ENCODE results near the gene VAV3.
A peak's percentile ranks its signal among the peaks of the same experiment; 100 is the strongest.

The VAV3 gene

GRCh38 chr1:107877092-107877491 is 87.9 kb downstream of the VAV3 start:
- no peak overlapping the region for H3K9ac ChIP-seq (ENCODE audit: low read length)
- H2BK15ac ChIP-seq (ENCODE audit: low read depth, poor library complexity, severe bottlenecking), result no peak overlapping the region
- H3K18ac ChIP-seq (ENCODE audit: low read depth in 1 of 2, low read length in 2 of 2), result no peak overlapping the region
- H3K4me3 ChIP-seq (ENCODE audit: insufficient read depth in 1 of 2, low read depth in 1 of 2, low read length in 2 of 2), result peak overlapping the region in 1 of 2 experiments; percentile 4
- DNase-seq, result peak; percentile 92
- no peak overlapping the region for H3K14ac ChIP-seq (ENCODE audit: low read length in 2 of 2)
- H3K4me1 ChIP-seq (ENCODE audit: control insufficient read depth, insufficient read depth, low read depth, low read length), result no peaks in the 10 kb centered on the region
- no peaks in the 10 kb centered on the region for H3K79me1 ChIP-seq (replicated peaks; ENCODE audit: low read length, poor library complexity, severe bottlenecking)
- H3K4ac ChIP-seq (ENCODE audit: low read depth in 1 of 2, low read length in 2 of 2), result no peak overlapping the region
- no peaks in the 10 kb centered on the region for H3K9me3 ChIP-seq (ENCODE audit: control insufficient read depth, low read length)
- no peaks in the 10 kb centered on the region for H3K36me3 ChIP-seq (ENCODE audit: control insufficient read depth in 1 of 2, insufficient read depth in 2 of 2, low read depth in 1 of 2, low read length in 2 of 2)
- H2AFZ ChIP-seq (ENCODE audit: low read depth, low read length), result no peak overlapping the region
- no peak overlapping the region for H3K27ac ChIP-seq (ENCODE audit: low read length, poor library complexity, severe bottlenecking)
- H3K4me2 ChIP-seq (ENCODE audit: low read length, poor library complexity, severe bottlenecking), result no peak overlapping the region
- H3K23ac ChIP-seq (ENCODE audit: low read length in 2 of 2), result no peak overlapping the region
- no peak overlapping the region for H2BK120ac ChIP-seq (ENCODE audit: low read depth, low read length)
- H2BK5ac ChIP-seq (ENCODE audit: low read depth, low read length, poor library complexity, severe bottlenecking), result no peak overlapping the region
- H4K8ac ChIP-seq (ENCODE audit: low read length), result no peak overlapping the region
- H2AK5ac ChIP-seq (ENCODE audit: low read length, severe bottlenecking), result no peak overlapping the region
- H3K27me3 ChIP-seq (ENCODE audit: control insufficient read depth in 1 of 2, insufficient read depth in 1 of 2, low read length in 2 of 2), result no peaks in the 10 kb centered on the region
- H4K91ac ChIP-seq (ENCODE audit: low read length), result no peak overlapping the region
- WGBS, result 0% methylated on average over 2 of the region's 2 CpGs
- no peak overlapping the region for H2BK12ac ChIP-seq (ENCODE audit: low read length in 2 of 2)

- no peak overlapping the region for H2AK5ac ChIP-seq (ENCODE audit: low read length, severe bottlenecking)
- H2BK120ac ChIP-seq (ENCODE audit: low read depth, low read length), result no peak overlapping the region
- H2BK15ac ChIP-seq (ENCODE audit: low read depth, poor library complexity, severe bottlenecking), result no peak overlapping the region
- H3K4me3 ChIP-seq (ENCODE audit: insufficient read depth in 1 of 2, low read depth in 1 of 2, low read length in 2 of 2), result no peak overlapping the region
- no peak overlapping the region for H2BK12ac ChIP-seq (ENCODE audit: low read length in 2 of 2)
- H3K4me2 ChIP-seq (ENCODE audit: low read length, poor library complexity, severe bottlenecking), result no peak overlapping the region
- no peak for DNase-seq
- WGBS, result 99% methylated on average over 1 of the region's 1 CpG
- H3K4ac ChIP-seq (ENCODE audit: low read depth in 1 of 2, low read length in 2 of 2), result no peak overlapping the region
- no peak overlapping the region for H3K27ac ChIP-seq (ENCODE audit: low read length, poor library complexity, severe bottlenecking)
- no peak overlapping the region for H3K14ac ChIP-seq (ENCODE audit: low read length in 2 of 2)
- no peaks in the 10 kb centered on the region for H3K4me1 ChIP-seq (ENCODE audit: control insufficient read depth, insufficient read depth, low read depth, low read length)
- no peaks in the 10 kb centered on the region for H3K36me3 ChIP-seq (ENCODE audit: control insufficient read depth in 1 of 2, insufficient read depth in 2 of 2, low read depth in 1 of 2, low read length in 2 of 2)
- no peak overlapping the region for H3K18ac ChIP-seq (ENCODE audit: low read depth in 1 of 2, low read length in 2 of 2)
- no peaks in the 10 kb centered on the region for H3K9me3 ChIP-seq (ENCODE audit: control insufficient read depth, low read length)
- H2AFZ ChIP-seq (ENCODE audit: low read depth, low read length), result no peak overlapping the region
- no peaks in the 10 kb centered on the region for H3K27me3 ChIP-seq (ENCODE audit: control insufficient read depth in 1 of 2, insufficient read depth in 1 of 2, low read length in 2 of 2)
- H3K9ac ChIP-seq (ENCODE audit: low read length), result no peak overlapping the region
- no peak overlapping the region for H3K23ac ChIP-seq (ENCODE audit: low read length in 2 of 2)
- H4K8ac ChIP-seq (ENCODE audit: low read length), result no peak overlapping the region
- H2BK5ac ChIP-seq (ENCODE audit: low read depth, low read length, poor library complexity, severe bottlenecking), result no peak overlapping the region
- H4K91ac ChIP-seq (ENCODE audit: low read length), result no peak overlapping the region
- H3K79me1 ChIP-seq (replicated peaks; ENCODE audit: low read length, poor library complexity, severe bottlenecking), result no peaks in the 10 kb centered on the region
These were observed 89.3 kb downstream of the VAV3 start for GRCh38 chr1:107875689-107876088.

- Histone ChIP-seq H2AFZ (ENCODE audit: low read depth, low read length) (no peak overlapping the region), H3K27me3 (ENCODE audit: control insufficient read depth in 1 of 2, insufficient read depth in 1 of 2, low read length in 2 of 2) (no peaks in the 10 kb centered on the region), H3K4me3 (ENCODE audit: insufficient read depth in 1 of 2, low read depth in 1 of 2, low read length in 2 of 2) (no peak overlapping the region), H2BK12ac (ENCODE audit: low read length in 2 of 2) (no peak overlapping the region), H3K4me2 (ENCODE audit: low read length, poor library complexity, severe bottlenecking) (no peak overlapping the region), H3K79me1 (replicated peaks; ENCODE audit: low read length, poor library complexity, severe bottlenecking) (no peaks in the 10 kb centered on the region), H3K27ac (ENCODE audit: low read length, poor library complexity, severe bottlenecking) (no peak overlapping the region), H3K4ac (ENCODE audit: low read depth in 1 of 2, low read length in 2 of 2) (no peak overlapping the region), H2BK5ac (ENCODE audit: low read depth, low read length, poor library complexity, severe bottlenecking) (no peak overlapping the region), H3K36me3 (ENCODE audit: control insufficient read depth in 1 of 2, insufficient read depth in 2 of 2, low read depth in 1 of 2, low read length in 2 of 2) (no peaks in the 10 kb centered on the region), H4K8ac (ENCODE audit: low read length) (no peak overlapping the region), H4K91ac (ENCODE audit: low read length) (no peak overlapping the region), H3K9ac (ENCODE audit: low read length) (no peak overlapping the region), H2BK120ac (ENCODE audit: low read depth, low read length) (no peak overlapping the region), H2BK15ac (ENCODE audit: low read depth, poor library complexity, severe bottlenecking) (no peak overlapping the region), H3K4me1 (ENCODE audit: control insufficient read depth, insufficient read depth, low read depth, low read length) (no peaks in the 10 kb centered on the region), H3K14ac (ENCODE audit: low read length in 2 of 2) (no peak overlapping the region), H3K18ac (ENCODE audit: low read depth in 1 of 2, low read length in 2 of 2) (no peak overlapping the region), H3K9me3 (ENCODE audit: control insufficient read depth, low read length) (no peaks in the 10 kb centered on the region), H2AK5ac (ENCODE audit: low read length, severe bottlenecking) (no peak overlapping the region), H3K23ac (ENCODE audit: low read length in 2 of 2) (no peak overlapping the region)
- WGBS, result 100% methylated on average over 1 of the region's 1 CpG
- DNase-seq, result no peak
These were observed 90.8 kb downstream of the VAV3 start for GRCh38 chr1:107874221-107874620.

- H2BK15ac ChIP-seq (ENCODE audit: low read depth, poor library complexity, severe bottlenecking), result no peak overlapping the region
- no peaks in the 10 kb centered on the region for H3K36me3 ChIP-seq (ENCODE audit: control insufficient read depth in 1 of 2, insufficient read depth in 2 of 2, low read depth in 1 of 2, low read length in 2 of 2)
- no peak overlapping the region for H2AK5ac ChIP-seq (ENCODE audit: low read length, severe bottlenecking)
- H3K4me3 ChIP-seq (ENCODE audit: insufficient read depth in 1 of 2, low read depth in 1 of 2, low read length in 2 of 2), result no peak overlapping the region
- H3K23ac ChIP-seq (ENCODE audit: low read length in 2 of 2), result no peak overlapping the region
- H3K18ac ChIP-seq (ENCODE audit: low read depth in 1 of 2, low read length in 2 of 2), result no peak overlapping the region
- H3K27ac ChIP-seq (ENCODE audit: low read length, poor library complexity, severe bottlenecking), result no peak overlapping the region
- peak; percentile 23 for DNase-seq
- no peak overlapping the region for H3K4ac ChIP-seq (ENCODE audit: low read depth in 1 of 2, low read length in 2 of 2)
- no peak overlapping the region for H2BK12ac ChIP-seq (ENCODE audit: low read length in 2 of 2)
- H3K9me3 ChIP-seq (ENCODE audit: control insufficient read depth, low read length), result no peaks in the 10 kb centered on the region
- no peak overlapping the region for H3K4me2 ChIP-seq (ENCODE audit: low read length, poor library complexity, severe bottlenecking)
- H4K8ac ChIP-seq (ENCODE audit: low read length), result no peak overlapping the region
- H4K91ac ChIP-seq (ENCODE audit: low read length), result no peak overlapping the region
- H2BK5ac ChIP-seq (ENCODE audit: low read depth, low read length, poor library complexity, severe bottlenecking), result no peak overlapping the region
- H2AFZ ChIP-seq (ENCODE audit: low read depth, low read length), result no peak overlapping the region
- no peaks in the 10 kb centered on the region for H3K79me1 ChIP-seq (replicated peaks; ENCODE audit: low read length, poor library complexity, severe bottlenecking)
- no peaks in the 10 kb centered on the region for H3K4me1 ChIP-seq (ENCODE audit: control insufficient read depth, insufficient read depth, low read depth, low read length)
- peak overlapping the region; percentile 65 for H3K9ac ChIP-seq (ENCODE audit: low read length)
- no peaks in the 10 kb centered on the region for H3K27me3 ChIP-seq (ENCODE audit: control insufficient read depth in 1 of 2, insufficient read depth in 1 of 2, low read length in 2 of 2)
- H3K14ac ChIP-seq (ENCODE audit: low read length in 2 of 2), result no peak overlapping the region
- H2BK120ac ChIP-seq (ENCODE audit: low read depth, low read length), result no peak overlapping the region
These were observed 93.1 kb downstream of the VAV3 start for GRCh38 chr1:107871687-107872395.

Data from mesenchymal stem cell (in vitro differentiated cells and primary cell).